Measurements from ENCODE around the gene MIPOL1. TPM values are rescaled to one million over a fixed set of nuclear protein-coding genes. Genes with fewer than 3 reads are reported as not detected.

MIPOL1 gene
- total RNA-seq, 2 experiments from 2014 or later: not detected

DNA sequence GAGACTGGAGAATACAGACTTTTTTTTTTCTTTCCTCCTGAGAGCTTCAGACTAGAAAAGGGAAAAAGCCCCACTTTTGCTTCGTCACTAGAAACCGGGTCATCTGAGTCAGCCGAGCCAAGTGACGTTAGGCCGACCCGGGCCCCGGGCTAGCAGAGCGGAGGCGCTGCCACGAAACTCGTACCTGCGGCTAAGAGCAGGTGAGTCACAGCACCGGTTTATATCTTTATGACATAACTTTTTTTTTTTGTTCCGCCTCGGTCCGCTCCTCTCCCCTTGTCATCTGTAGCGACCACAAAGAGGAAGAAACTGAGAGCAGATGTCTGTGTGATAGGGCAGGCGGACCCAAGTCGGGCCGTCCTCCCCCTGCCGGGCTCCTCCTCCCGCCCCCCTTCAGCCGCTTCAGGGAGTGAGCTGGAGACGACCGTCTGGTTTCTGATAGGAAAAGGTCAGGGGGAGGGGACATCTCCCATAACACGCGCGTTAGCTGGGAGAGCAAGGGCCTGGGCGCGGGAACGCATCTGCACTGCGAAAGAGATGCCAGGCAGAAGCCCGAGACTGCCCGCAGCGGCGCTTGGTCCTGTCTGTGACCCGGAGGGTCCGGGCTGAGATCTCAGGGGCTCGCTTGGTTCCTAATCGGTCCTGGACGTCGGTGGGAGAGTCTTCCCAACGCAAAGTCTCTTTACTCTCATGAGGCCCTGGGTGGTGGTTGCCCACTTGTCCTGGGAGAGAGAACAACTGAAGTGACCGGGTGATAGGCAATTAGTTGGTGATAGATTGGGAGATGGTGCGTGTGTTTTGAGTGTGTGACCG lies 398.3 kb downstream of the MIPOL1 start:
- Histone ChIP-seq H3K4me1 (ENCODE audit: insufficient read depth, low read length, poor library complexity, severe bottlenecking) (no peaks in the 10 kb centered on the region), H3K4me3 (ENCODE audit: low read depth, low read length, poor library complexity, severe bottlenecking) (no peak overlapping the region), H4K20me1 (ENCODE audit: insufficient read depth, low read length) (no peaks in the 10 kb centered on the region), H3K9me2 (ENCODE audit: insufficient read depth, low read length) (no peaks in the 10 kb centered on the region), H3K9me3 (ENCODE audit: low read length) (0 out of 2 replicates have a peak, but pooled peaks cover 4% of the 10 kb centered on the region), H2AFZ (ENCODE audit: low read length) (no peak overlapping the region), H3K36me3 (ENCODE audit: insufficient read depth, low read length) (no peaks in the 10 kb centered on the region), H3K27ac (ENCODE audit: low read depth, low read length, poor library complexity, severe bottlenecking) (no peak overlapping the region), H3K4me2 (ENCODE audit: low read length) (no peak overlapping the region), H3K79me2 (ENCODE audit: insufficient read depth, low read depth, low read length) (no peaks in the 10 kb centered on the region)
- TF ChIP-seq, protein P1, sequence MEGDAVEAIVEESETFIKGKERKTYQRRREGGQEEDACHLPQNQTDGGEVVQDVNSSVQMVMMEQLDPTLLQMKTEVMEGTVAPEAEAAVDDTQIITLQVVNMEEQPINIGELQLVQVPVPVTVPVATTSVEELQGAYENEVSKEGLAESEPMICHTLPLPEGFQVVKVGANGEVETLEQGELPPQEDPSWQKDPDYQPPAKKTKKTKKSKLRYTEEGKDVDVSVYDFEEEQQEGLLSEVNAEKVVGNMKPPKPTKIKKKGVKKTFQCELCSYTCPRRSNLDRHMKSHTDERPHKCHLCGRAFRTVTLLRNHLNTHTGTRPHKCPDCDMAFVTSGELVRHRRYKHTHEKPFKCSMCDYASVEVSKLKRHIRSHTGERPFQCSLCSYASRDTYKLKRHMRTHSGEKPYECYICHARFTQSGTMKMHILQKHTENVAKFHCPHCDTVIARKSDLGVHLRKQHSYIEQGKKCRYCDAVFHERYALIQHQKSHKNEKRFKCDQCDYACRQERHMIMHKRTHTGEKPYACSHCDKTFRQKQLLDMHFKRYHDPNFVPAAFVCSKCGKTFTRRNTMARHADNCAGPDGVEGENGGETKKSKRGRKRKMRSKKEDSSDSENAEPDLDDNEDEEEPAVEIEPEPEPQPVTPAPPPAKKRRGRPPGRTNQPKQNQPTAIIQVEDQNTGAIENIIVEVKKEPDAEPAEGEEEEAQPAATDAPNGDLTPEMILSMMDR (conservative IDR thresholded peaks at IDR 0.05; ENCODE audit: low read length): no peak
- no peak for TF ChIP-seq EZH2phosphoT487 (IDR thresholded peaks at IDR 0.05; ENCODE audit: borderline replicate concordance, low read depth, low read length)
- ChIA-PET POLR2A (no interaction called here), CTCF (ENCODE audit: unreplicated experiment) (no interaction called here)
- DNase-seq (ENCODE audit: low spot score): no peak
- intact Hi-C loops (cut with micrococcal nuclease; ENCODE audit: unreplicated experiment): no loop called here
- BruUV-seq (replicated peaks): no TSS peak

DNA sequence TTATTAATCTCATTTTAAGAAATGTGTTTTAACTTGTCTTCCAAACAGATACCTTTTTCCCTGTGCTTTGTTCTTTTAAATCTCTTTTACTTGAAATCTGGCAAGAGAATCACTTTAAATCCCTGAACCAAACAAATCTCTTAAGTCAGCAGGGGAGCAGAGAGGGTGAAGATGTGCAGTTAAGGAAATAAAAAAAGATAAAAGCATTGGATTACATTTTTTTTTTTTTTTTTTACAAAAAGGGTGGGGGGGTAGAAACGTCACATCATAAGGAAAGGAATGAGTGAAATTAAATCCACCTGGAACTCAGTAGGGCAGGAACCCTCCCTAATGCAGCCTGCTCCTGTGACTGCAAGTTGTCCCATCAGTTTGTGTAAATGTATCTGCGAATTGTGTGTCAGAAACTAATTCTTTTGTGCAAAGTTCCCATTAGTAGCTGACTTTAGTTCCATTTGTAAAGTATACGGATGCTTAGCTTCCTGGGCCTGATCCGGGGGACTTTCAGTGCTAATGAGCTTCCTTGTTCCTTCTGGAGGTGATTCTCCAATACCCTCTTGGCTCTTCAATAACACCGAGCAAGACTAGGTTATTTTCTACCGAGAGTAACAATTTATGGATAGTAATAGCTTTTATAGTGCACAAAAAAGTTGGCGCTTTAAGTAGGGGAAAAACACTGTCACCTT lies 399.2 kb downstream of the MIPOL1 start:
- Histone ChIP-seq H3K9me3 (ENCODE audit: low read length) (0 out of 2 replicates have a peak, but pooled peaks cover 4% of the 10 kb centered on the region), H3K4me1 (ENCODE audit: insufficient read depth, low read length, poor library complexity, severe bottlenecking) (no peaks in the 10 kb centered on the region), H3K79me2 (ENCODE audit: insufficient read depth, low read depth, low read length) (no peaks in the 10 kb centered on the region), H3K27ac (ENCODE audit: low read depth, low read length, poor library complexity, severe bottlenecking) (no peak overlapping the region), H3K4me3 (ENCODE audit: low read depth, low read length, poor library complexity, severe bottlenecking) (no peak overlapping the region), H2AFZ (ENCODE audit: low read length) (no peak overlapping the region), H3K9me2 (ENCODE audit: insufficient read depth, low read length) (no peaks in the 10 kb centered on the region), H4K20me1 (ENCODE audit: insufficient read depth, low read length) (no peaks in the 10 kb centered on the region), H3K36me3 (ENCODE audit: insufficient read depth, low read length) (no peaks in the 10 kb centered on the region), H3K4me2 (ENCODE audit: low read length) (no peak overlapping the region)
- POLR2A ChIA-PET: no interaction called here
- intact Hi-C loops (cut with micrococcal nuclease; ENCODE audit: unreplicated experiment): no loop called here
- CTCF ChIA-PET (ENCODE audit: unreplicated experiment): no interaction called here
- DNase-seq (ENCODE audit: low spot score): no peak
- no TSS peak for BruUV-seq (replicated peaks)
- TF ChIP-seq, protein P1 (conservative IDR thresholded peaks at IDR 0.05; ENCODE audit: low read length): no peak
- TF ChIP-seq EZH2phosphoT487 (IDR thresholded peaks at IDR 0.05; ENCODE audit: borderline replicate concordance, low read depth, low read length): no peak

DNA sequence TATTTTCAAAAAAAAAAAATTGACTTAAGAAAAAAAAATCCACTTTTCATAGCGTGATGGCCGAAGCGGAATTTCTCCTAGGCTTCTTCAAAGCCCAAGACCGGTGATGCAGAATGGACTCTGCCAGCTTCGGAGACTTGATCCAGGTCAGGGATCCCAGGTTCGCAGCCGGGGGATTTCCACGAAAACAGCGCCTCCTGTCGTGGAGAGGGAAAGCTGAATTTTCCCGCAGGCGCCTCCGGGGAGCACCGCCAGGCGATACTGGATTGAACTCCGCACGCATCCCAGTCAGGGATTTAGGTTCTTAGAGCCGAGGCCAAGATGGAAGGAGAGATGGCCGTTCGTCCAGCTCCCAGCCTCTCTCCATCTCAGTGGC lies 399.8 kb downstream of the MIPOL1 start:
- H3K79me2 ChIP-seq (ENCODE audit: insufficient read depth, low read depth, low read length): no peaks in the 10 kb centered on the region
- no TSS peak for BruUV-seq (replicated peaks)
- H3K4me2 ChIP-seq (ENCODE audit: low read length): no peak overlapping the region
- H3K36me3 ChIP-seq (ENCODE audit: insufficient read depth, low read length): no peaks in the 10 kb centered on the region
- no peak for TF ChIP-seq EZH2phosphoT487 (IDR thresholded peaks at IDR 0.05; ENCODE audit: borderline replicate concordance, low read depth, low read length)
- TF ChIP-seq, protein P1 (conservative IDR thresholded peaks at IDR 0.05; ENCODE audit: low read length): no peak
- no peak overlapping the region for H3K27ac ChIP-seq (ENCODE audit: low read depth, low read length, poor library complexity, severe bottlenecking)
- H3K9me3 ChIP-seq (ENCODE audit: low read length): 0 out of 2 replicates have a peak, but pooled peaks cover 4% of the 10 kb centered on the region
- no peak overlapping the region for H2AFZ ChIP-seq (ENCODE audit: low read length)
- ChIA-PET CTCF (ENCODE audit: unreplicated experiment) (no interaction called here), POLR2A (no interaction called here)
- intact Hi-C loops (cut with micrococcal nuclease; ENCODE audit: unreplicated experiment): no loop called here
- no peak for DNase-seq (ENCODE audit: low spot score)
- H3K4me3 ChIP-seq (ENCODE audit: low read depth, low read length, poor library complexity, severe bottlenecking): no peak overlapping the region
- no peaks in the 10 kb centered on the region for H3K4me1 ChIP-seq (ENCODE audit: insufficient read depth, low read length, poor library complexity, severe bottlenecking)
- no peaks in the 10 kb centered on the region for H4K20me1 ChIP-seq (ENCODE audit: insufficient read depth, low read length)
- no peaks in the 10 kb centered on the region for H3K9me2 ChIP-seq (ENCODE audit: insufficient read depth, low read length)
